ENCODE results near the gene MAL.
A peak's percentile ranks its signal among the peaks of the same experiment; 100 is the strongest.

The MAL gene

GRCh38 chr2:95025406-95026319, at the start of gene MAL:
MAL (plus strand) TSS chr2:95025708; CDS start chr2:95025793, 85 bp downstream.
- no peak for DNase-seq

- no peak for DNase-seq
Observed at GRCh38 chr2:94977826-94978225, 47.7 kb upstream of the MAL start.

GRCh38 chr2:94978917-94979316, 46.6 kb upstream of the MAL start:
- DNase-seq = no peak

GRCh38 chr2:94979406-94980375, 45.8 kb upstream of the MAL start:
- no peak for DNase-seq

GRCh38 chr2:94980406-94980805, 45.1 kb upstream of the MAL start:
- no peak for DNase-seq

GRCh38 chr2:94982156-94982555, 43.4 kb upstream of the MAL start:
- DNase-seq = no peak

- DNase-seq = no peak
Observed at GRCh38 chr2:94982675-94983074, 42.8 kb upstream of the MAL start.

GRCh38 chr2:94984964-94985575, 40.4 kb upstream of the MAL start:
- DNase-seq = no peak

- no peak for DNase-seq
Observed at GRCh38 chr2:94985636-94986035, 39.9 kb upstream of the MAL start.

GRCh38 chr2:94986392-94986963, 39.0 kb upstream of the MAL start:
- DNase-seq = peak; percentile 47

- no peak for DNase-seq
Observed at GRCh38 chr2:94987074-94988020, 38.2 kb upstream of the MAL start.

GRCh38 chr2:94990956-94991355, 34.6 kb upstream of the MAL start:
- DNase-seq = no peak

GRCh38 chr2:94992360-94992759, 33.1 kb upstream of the MAL start:
- DNase-seq = no peak

GRCh38 chr2:94993176-94994062, 32.1 kb upstream of the MAL start:
- no peak for DNase-seq

GRCh38 chr2:94994063-94994913, 31.2 kb upstream of the MAL start:
- DNase-seq = no peak

- DNase-seq = no peak
Observed at GRCh38 chr2:94994914-94995552, 30.5 kb upstream of the MAL start.

GRCh38 chr2:94995553-94996304, 29.8 kb upstream of the MAL start:
- no peak for DNase-seq
